GM18951 (cell line): Measurements from ENCODE around the gene POLE3.

Source experiments
- POLR2A ChIP-seq: IDR thresholded peaks from 4 replicates; pipeline ENCODE4 v1.6.1; 2011; ENCODE audit warnings: mild to moderate bottlenecking; ENCODE audit not compliant: insufficient read length, insufficient read depth; ENCODE audit errors: extremely low read depth
- in situ Hi-C: fragments of 300-500 bp; cut with MboI; formaldehyde crosslinking; loops from one replicate; pipeline ENCODE4 v1.12.0; 2022; ENCODE audit warnings: low sequenced_read_pairs, mixed read lengths, inconsistent platforms; ENCODE audit not compliant: unreplicated experiment

Gene POLE3

GRCh38 chr9:113361304-113362018, 49.0 kb downstream of the POLE3 start:
- TF ChIP-seq POLR2A: no peak
- in situ Hi-C loops: no loop called here

DNA sequence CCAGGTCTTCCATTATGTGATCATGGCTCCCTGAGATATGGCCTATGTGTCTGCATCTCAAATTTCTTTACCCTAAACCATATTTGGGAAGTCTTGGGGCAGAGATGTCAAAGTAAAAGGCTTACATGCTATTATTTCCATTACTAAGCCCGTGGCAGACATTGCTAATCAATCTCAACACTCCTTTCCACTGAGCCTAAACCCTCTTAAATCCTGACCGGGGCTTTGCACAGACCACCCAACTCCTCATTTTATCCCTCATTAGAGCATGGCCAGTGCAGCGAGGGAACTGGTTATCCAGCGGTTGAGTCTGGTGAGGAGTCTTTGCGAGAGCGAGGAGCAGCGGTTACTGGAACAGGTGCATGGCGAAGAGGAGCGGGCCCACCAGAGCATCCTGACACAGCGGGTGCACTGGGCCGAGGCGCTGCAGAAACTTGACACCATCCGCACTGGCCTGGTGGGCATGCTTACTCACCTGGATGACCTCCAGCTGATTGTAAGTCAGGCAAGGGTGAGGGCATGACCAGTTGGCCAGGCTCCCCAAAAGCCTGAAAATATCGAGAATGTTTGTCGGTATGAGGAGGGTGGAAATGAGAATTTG, 50.1 kb downstream of the POLE3 start:
- in situ Hi-C loops: no loop called here
- TF ChIP-seq POLR2A: no peak

DNA sequence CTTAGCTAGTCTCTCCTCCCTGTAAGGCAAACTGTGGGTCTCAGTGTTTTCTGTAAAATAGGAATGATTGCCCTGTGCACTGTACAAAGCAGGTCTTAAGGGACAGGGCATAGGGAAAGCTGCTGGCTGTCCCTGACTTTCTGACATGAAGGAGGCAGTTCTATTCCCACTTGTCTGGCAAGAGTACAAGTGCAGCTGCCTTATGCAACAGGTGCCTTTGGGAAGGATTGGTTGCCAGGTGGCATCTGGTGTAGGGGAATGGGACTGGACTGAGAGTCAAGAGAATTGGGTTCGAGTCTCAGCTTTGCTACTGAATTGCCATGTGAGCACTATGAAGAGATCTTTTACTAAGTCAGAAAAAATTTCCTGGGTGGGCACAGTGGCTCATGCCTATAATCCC, 51.1 kb downstream of the POLE3 start:
- in situ Hi-C loops: no loop called here
- TF ChIP-seq POLR2A: no peak
